SK-N-SH (cell line): Measurements from ENCODE around the gene ANO2.

ENCODE experiments used
- CHD2 ChIP-seq: fragments of 150-350 bp; IDR thresholded peaks from 2 replicates; pipeline ENCODE4 v1.6.1; 2018; ENCODE audit warnings: low read length; ENCODE audit not compliant: partially characterized antibody
- CTCF ChIP-seq: fragments of 200-600 bp; sonication (generic); IDR thresholded peaks from 2 replicates; pipeline ENCODE4 v1.6.1; 2017; ENCODE audit warnings: antibody characterized with exemption, mild to moderate bottlenecking, moderate library complexity
- EP300 ChIP-seq, 2 experiments: IDR thresholded peaks; 2 replicates each; pipeline versions ENCODE4 v1.4.0 to v1.6.1; 2012; ENCODE audit warnings: borderline replicate concordance in 1 of 2, low read depth in 1 of 2, low read length in 1 of 2
- GATA2 ChIP-seq: sonication (generic); formaldehyde crosslinking; IDR thresholded peaks from 2 replicates; pipeline ENCODE4 v1.5.0; 2020; ENCODE audit warnings: mild to moderate bottlenecking, missing genetic modification reagents
- MAX ChIP-seq: IDR thresholded peaks from 2 replicates; pipeline ENCODE4 v1.4.0; 2012; ENCODE audit warnings: low read depth
- NRF1 ChIP-seq: IDR thresholded peaks from 2 replicates; pipeline ENCODE4 v1.6.1; 2012; ENCODE audit warnings: low read depth, mild to moderate bottlenecking, low read length
- POLR2AphosphoS5 ChIP-seq: IDR thresholded peaks from 2 replicates; pipeline ENCODE4 v1.6.1; 2012; ENCODE audit warnings: low read depth, low read length
- RAD21 ChIP-seq: IDR thresholded peaks from 2 replicates; pipeline ENCODE4 v1.6.1; 2012; ENCODE audit warnings: mild to moderate bottlenecking, low read length
- SIN3A ChIP-seq: IDR thresholded peaks from 2 replicates; pipeline ENCODE4 v1.6.1; 2012; ENCODE audit warnings: low read depth, mild to moderate bottlenecking, low read length, moderate library complexity, borderline replicate concordance
- SMC3 ChIP-seq: IDR thresholded peaks from 2 replicates; pipeline ENCODE4 v1.6.1; 2012; ENCODE audit warnings: low read depth, low read length, improper control_type of control experiment
- TF ChIP-seq, protein P1 (sequence below): fragments of 150-350 bp; IDR thresholded peaks from 2 replicates; pipeline ENCODE4 v1.6.1; 2017; ENCODE audit warnings: antibody characterized with exemption, low read length, low read depth, borderline replicate concordance

DNA sequence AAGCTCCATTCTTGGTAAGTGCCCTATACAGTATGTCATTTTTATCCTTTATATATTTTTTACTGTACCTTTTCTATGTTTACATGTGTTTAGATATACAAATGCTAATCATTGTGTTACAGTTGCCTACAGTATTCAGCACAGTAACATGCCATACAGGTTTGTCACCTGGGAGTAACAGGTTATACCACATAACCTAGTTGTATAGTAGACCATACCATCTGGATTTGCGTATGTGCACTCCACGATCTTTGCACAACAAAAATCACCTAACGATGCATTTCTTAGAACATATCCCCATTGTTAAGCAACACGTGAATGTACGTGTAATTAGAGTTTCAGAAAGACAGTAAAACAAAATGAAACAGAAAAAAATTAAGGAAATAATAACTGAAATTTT lies 11.9 kb upstream of the ANO2 start:
- TF ChIP-seq, protein P1, sequence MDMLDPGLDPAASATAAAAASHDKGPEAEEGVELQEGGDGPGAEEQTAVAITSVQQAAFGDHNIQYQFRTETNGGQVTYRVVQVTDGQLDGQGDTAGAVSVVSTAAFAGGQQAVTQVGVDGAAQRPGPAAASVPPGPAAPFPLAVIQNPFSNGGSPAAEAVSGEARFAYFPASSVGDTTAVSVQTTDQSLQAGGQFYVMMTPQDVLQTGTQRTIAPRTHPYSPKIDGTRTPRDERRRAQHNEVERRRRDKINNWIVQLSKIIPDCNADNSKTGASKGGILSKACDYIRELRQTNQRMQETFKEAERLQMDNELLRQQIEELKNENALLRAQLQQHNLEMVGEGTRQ, result no peak
- TF ChIP-seq POLR2AphosphoS5 (no peak), MAX (no peak), CTCF (no peak), SIN3A (no peak), EP300 (IDR thresholded peaks at IDR 0.05; ENCODE audit: borderline replicate concordance in 1 of 2, low read depth in 1 of 2, low read length in 1 of 2) (no peak), NRF1 (no peak), GATA2 (CRISPR knock-in tag) (no peak), CHD2 (no peak), RAD21 (no peak), SMC3 (no peak)
